ENCODE measurements around the gene TTC27.
"Not testable (repeated sequence)": the region's sequence is repeated elsewhere in the genome, so short reads cannot be mapped to it uniquely, and the experiment has no call there.

TTC27 gene

DNA sequence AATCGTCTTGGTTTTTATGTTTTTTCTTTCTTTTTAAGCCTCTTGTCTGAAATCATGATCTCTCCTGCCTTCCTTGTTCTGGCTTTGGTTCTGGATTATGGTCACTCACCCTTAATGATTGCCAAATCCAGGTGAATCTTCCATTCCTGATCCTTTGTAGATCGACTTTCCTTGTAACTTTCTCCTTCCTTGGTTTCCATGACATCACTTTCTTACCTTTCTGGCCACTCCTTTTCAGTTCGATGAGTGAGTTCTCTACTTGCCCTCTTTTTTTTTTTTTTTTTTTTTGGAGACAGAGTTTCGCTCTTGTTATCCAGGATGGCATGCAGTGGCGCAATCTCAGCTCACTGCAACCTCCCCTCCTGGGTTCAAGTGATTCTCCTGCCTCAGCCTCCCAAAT, 179.8 kb downstream of the TTC27 start:
- no peak for DNase-seq (ENCODE audit: low read depth in 2 of 2)

DNA sequence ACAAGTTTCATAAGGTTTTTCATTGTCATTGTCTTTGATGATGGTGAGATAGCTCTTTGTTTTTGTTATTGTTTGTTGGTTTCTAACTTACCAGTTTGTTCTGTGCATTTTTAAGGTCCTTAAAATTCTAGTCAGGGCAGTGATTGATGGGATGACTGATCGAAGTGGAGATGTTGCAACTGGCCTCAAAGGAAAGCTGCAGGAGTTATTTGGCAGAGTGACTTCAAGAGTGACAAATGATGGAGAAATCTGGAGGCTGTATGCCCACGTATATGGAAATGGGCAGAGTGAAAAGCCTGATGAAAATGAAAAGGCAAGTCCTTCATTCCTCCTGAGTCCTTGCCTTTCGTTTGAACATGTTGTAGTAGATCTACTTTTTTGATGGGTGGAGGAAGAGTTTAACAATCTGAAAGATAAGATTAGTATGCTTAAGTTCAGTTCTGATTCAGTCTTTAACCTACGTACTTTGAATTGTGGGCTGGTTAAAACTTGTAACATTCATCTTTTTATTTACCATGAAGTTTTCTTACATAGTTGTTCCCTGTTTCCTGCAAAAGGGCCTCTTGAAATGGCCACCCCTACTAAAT, 183.2 kb downstream of the TTC27 start:
- DNase-seq (ENCODE audit: low read depth in 2 of 2): no peak

DNA sequence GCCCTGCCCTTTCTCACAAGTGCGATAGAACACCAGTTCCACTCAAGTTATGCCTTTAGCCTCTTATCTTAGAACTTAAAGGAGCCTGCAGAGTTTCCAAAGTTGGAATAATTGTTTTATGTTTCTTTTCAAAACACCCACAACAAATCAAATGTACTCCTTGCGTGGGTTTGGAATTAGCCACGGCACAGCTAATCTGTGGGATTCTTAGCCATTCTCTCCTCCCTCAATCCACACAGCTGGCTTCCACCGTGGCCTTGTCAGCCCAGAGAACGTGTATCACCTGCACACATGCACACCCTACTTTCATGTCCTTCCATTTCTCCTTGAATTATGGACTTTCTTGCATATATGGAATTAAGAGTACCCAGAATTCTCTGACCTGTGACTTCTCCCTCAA, 183.8 kb downstream of the TTC27 start:
- DNase-seq (ENCODE audit: low read depth in 2 of 2): no peak

DNA sequence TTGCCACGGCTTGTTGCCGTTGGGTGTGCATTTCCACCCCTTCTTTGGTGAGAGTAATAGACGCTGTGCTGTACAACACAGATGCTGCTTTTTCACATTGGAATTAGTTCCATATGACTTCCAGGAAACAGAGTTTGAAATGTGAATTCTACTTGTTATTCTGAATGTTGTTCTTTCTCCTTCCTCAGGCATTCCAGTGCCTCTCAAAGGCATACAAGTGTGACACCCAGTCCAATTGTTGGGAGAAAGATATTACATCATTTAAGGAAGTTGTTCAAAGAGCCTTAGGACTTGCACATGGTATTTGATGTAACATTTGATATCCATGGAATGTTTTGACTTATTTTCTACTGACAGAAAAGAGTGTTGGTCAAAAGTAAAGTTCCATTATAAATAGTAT, 184.5 kb downstream of the TTC27 start:
- no peak for DNase-seq (ENCODE audit: low read depth in 2 of 2)

DNA sequence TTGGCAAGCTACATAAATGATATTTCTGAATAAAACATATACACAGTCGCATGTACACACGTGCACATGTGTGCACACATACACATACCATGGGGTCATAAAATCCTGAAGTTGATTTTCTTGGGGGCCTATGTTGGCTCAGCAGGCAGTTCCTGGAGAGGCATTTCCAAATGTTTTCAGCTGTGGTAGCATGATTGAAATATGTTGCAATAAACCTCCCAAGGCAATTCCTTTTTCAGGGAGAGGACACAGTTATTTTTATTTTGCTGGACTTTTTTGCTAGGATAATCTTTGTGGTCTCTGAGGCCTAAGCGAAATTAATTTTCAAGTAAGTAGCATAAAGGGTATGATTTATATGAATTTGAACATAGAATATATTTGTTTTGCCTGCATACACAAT, 192.2 kb downstream of the TTC27 start:
- DNase-seq (ENCODE audit: low read depth in 2 of 2): no peak

DNA sequence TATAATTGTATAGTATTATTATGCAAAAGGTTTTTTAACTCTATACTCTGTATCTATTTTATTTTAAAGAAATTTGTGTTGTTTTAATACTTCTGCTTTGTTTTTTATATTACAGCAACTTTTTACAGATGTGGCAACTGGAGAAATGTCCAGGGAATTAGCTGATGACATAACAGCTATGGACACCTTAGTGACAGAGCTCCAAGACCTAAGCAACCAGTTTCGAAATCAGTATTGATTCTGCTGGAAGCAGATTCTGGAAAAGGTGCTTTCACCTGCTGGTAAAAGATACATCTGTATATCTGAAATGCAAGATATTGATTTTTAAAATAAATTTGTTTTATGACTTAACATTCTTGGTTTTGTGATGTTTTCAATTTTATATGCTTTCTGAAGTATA, 192.9 kb downstream of the TTC27 start:
- no peak for DNase-seq (ENCODE audit: low read depth in 2 of 2)

DNA sequence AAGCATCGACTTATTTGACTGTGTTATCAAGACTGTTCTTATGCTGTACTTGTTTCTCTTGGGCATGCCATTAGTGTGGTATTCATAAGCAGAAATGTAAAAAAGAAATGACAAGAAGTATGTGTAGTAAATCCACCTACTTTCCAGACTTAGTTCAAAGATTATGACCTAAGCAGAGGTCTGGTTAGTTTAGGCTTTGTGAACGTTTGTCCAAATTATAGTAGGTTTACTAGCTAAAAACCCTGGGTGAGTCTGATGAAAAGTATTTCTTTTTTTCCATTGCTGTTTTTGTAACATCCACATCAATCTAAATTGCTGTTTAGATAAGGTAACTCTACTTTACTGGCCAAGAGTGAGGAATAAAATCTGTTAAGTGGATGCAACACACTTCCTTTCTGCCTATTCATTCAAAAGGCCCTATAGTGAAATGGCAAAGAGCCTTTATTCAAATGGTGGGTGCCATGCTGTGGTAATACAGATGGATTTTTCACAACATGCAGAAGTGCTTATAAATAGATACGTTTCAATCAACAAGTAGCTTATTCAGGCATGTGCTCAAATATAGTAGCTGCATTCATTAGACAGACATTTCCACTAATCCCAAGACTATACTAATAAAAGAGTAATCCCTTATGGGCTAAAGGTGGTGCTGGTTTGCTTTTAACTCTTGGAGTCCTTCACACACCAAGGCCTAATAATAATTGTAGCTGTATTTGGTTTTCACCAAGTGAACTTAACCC, 196.4 kb downstream of the TTC27 start:
- no peak for DNase-seq (ENCODE audit: low read depth in 2 of 2)

DNA sequence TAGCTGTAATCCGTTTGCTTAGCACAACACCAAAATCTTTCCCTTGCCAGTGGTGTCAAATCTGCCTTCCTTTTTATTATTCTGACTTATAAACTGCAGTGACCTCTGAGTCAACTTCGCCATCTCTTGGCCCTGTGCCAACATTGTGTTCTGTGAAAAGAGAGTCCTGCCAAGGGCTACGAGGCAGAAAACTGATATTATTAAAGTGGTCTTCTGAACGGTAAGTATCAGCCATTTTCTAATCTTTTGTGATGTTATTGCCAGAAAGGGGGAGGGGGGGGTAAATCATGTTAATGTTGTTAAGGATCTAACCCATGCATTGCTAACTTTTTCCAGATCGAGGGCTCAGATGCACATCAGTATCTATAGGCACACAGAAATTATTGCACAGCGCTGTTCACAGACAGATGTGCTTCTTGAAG, 197.5 kb downstream of the TTC27 start:
- no peak for DNase-seq (ENCODE audit: low read depth in 2 of 2)

DNA sequence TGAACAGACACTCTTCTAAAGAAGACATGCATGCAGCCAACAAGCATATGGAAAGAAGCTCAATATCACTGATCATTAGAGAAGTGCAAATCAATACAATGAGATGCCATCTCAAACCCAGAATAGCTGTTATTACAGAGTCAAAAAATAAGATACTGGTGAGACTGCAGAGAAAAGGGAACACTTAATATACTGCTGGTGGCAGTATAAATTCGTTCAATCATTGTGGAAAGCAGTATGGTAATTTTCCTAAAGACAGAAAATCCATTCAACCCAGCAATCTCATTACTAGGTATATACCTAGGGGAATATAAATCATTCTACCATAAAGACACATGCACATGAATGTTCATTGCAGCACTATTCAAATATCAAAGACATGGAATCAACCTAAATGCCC, 202.3 kb downstream of the TTC27 start:
- no peak for DNase-seq (ENCODE audit: low read depth in 2 of 2)

DNA sequence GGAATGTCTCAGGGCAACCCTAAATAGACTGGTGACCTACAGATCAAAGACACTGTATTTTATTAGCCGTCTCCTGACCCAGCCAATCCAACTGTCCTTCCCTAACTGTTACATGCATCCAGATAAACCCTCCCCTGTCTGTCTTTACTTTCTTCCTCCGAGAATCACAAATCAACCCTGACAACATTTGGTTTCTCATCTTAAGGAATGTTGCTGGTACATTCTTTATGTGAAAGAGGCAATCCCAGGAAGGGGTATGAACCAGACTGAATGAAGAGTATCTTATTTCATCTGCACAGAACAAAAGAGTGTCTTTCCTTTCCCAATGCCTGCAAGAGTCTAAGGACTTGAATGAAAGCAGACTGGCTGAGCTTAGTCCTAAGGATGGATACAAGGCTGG, 205.0 kb downstream of the TTC27 start:
- no peak for DNase-seq (ENCODE audit: low read depth in 2 of 2)

DNA sequence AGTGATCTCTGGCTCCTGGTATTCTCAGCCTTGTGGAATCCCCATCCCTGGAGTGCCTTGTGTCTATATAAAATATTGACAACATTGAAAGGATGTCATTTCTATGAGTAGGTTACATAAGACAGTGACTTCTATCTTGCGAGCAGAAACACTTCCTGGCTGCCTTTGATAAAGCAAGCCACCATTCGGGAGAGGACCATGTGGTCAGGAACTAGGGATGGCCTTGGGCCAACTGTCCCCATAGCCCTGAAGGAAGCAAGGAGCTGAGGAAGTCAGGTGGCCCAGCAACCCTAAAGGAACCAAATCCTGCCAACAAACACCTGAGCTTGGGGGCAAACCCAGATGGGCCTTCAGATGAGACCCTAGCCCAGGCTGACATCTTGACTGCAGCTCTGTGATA, 205.9 kb downstream of the TTC27 start:
- no peak for DNase-seq (ENCODE audit: low read depth in 2 of 2)

DNA sequence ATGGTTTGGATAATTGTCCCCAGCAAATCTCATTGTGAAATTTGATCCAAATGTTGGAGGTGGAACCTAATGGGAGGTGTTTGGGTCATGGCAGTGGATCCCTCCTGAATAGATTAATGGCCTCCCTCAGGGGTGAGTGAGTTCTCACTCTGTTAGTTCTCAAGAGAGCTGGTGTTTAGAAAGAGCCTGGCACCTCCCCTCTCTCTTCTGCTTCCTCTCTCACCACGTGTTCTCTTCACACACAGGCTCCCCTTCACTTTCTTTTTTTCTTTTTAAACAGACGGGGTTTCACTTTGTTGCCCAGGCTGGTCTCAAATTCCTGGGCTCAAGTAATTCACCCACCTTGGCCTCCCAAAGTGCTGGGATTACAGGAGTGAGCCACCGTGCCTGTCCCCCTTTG, 207.3 kb downstream of the TTC27 start:
- no peak for DNase-seq (ENCODE audit: low read depth in 2 of 2)

DNA sequence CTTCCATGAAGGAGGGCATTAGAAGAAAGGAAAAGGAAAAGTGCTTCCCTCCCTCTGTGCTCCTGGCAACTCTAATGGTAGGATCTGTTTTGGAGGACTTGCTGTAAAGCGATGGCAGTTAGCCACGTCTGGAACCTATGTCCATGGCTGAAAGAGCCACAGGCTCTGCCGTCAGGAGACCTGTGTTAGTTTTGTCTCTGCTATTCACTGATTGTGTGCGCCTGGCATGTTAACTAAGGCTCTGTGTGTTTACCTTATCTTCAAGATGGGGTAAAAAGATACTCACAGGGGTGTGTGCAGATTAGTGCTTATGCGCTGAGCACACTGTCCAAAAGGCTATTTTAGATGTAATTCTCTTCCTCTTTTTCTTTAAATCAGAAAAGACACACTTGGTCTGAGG, 209.1 kb downstream of the TTC27 start:
- no peak for DNase-seq (ENCODE audit: low read depth in 2 of 2)

DNA sequence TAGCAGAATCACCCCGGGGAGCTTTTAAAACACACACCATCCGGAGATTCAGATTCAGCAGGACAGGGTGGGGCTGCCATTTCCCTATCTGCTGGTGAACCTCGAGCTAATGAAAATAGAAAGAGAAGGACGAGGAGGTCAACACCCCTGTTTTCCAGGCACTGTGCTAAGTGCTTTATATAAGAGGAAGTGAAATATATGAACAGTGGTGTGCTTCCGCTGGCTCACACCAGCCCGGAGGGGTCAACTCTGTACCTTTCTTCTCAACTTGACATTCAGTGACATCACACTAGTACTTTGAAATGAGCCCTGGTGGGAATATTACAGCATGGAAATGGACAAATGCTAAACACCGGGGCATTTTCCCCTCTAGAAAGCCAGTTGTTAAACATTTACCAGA, 210.6 kb downstream of the TTC27 start:
- DNase-seq (ENCODE audit: low read depth in 2 of 2): no peak

DNA sequence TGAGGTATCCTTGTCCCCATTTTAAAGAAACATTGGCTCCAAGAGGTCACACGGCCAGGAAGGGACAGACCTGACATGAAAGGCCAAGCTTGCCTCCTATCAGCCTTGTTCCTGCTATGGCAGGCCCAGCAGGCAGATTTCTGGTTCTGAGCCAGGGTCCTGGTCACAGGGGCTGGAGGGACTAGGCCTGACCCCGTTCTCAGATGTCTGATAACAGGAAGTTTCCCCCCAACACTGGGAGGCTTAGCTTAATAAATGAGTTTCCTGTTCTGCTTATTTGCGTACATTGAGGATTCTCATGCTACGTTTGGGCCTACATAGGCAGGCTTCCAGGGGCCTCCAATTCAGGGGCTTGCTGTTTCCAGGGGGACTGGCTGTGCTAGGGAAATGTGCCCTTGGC, 211.1 kb downstream of the TTC27 start:
- no peak for DNase-seq (ENCODE audit: low read depth in 2 of 2)

DNA sequence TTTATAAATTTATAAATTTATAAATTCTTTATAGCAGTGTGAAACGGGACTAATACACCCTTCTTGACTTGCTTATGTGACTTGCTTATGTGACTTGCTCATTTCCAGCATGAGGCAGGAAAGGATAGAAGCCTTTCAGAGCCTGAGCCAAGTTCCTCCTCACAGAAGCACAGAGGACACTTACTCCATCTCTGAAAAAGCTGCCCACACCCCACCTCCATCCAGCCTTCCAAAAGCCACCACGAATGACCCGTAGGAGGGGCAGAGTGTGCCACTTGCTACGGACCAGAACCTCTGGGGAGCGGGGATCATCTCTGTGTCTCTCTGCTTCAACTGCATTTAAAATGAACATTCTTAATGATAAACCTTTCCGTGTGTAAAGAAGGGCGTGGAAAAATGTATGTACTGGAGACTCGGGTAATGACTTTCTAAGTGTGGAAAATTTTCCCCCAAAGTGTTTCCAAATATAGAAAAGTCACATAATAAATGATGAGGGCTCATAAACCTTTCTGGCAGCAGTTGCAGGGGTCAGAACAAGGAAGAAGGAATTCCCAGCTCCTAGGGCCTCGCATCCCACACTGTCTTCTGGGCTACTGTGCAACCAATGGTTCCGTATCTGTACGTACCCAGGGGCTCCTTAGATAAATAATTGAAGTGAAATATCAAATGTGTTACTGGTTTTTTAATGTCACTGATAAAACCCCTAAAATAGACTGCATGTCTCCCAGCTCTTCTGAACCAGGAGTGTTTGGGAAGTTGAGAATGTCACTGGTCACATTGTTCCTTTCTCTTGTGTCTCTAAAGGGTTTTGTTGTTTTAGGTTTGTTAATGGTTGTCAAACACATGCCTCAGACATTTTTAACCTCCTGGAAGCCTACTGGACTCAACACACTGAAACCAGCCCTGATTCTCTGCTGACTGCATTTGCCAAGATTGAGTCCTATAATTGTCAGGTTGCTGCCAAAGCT, 214.4 kb downstream of the TTC27 start:
- DNase-seq (ENCODE audit: low read depth in 2 of 2): no peak

DNA sequence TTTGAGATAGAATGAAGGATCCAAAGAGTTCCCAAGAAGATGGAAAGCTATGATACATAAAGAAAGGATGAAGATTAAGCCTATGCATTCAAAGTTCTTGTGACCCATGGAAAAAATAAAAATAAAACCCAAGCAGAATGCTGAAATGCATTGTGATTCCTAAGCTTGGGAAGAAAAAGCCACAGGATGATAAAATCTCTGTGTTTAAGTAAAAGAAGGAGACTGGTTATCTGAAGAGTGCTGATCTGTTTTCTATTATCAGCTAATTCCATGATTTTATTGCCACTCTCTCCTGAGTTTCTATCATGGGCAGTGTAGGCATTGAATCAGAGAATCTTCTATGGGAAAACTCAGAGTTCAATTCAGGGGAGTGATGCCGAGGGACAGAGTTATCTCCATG, 215.8 kb downstream of the TTC27 start:
- DNase-seq (ENCODE audit: low read depth in 2 of 2): no peak

DNA sequence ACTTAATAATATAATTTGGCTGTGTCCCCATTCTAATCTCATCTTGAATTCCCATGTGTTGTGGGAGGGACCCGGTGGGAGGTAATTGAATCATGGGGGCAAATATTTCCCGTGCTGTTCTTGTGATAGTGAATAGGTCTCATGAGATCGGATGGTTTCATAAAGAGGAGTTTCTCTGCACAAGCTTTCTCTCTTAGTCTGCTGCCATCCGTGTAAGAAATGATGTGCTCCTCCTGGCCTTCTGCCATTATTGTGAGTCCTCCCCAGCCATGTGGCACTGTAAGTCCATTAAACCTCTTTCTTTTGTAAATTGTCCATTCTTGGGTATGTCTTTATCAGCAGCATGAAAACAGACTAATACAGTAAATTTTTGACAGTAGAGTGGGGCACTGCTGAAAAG, 216.4 kb downstream of the TTC27 start:
- DNase-seq (ENCODE audit: low read depth in 2 of 2): no peak

DNA sequence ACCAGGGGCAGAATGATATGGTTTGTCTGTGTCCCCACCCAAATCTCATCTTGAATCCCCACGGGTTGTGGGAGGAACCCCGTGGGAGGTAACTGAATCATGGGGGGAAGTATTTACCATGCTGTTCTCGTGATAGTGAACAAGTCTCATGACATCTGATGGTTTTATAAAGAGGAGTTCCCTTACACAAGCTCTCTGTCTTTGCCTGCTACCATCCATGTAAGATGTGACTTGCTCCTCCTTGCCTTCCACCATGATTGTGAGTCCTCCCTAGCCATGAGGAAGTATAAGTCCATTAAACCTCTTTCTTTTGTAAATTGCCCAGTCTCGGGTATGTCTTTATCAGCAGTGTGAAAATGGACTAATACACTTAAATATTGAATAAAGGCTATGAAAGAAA, 218.4 kb downstream of the TTC27 start:
- DNase-seq (ENCODE audit: low read depth in 2 of 2): not testable (repeated sequence)

DNA sequence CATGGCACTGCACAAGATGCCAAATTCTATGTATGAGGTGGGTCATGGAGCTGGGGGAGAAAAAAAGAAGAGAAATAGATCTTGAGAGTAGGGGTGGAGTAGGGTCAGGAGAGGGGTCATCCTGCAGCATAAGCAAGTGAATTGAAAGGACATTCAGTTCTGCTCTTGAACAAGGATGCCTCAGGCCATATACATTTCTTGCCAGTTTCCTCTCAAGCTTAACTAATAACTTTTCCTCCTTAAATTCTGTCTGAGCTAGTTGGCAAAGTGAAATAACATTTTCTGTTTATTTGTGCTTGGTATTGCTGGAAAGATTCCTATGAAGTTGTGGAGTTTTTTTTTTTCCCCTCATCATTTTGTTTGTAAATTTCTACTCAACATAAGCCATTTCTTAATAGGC, 219.9 kb downstream of the TTC27 start:
- no peak for DNase-seq (ENCODE audit: low read depth in 2 of 2)

DNA sequence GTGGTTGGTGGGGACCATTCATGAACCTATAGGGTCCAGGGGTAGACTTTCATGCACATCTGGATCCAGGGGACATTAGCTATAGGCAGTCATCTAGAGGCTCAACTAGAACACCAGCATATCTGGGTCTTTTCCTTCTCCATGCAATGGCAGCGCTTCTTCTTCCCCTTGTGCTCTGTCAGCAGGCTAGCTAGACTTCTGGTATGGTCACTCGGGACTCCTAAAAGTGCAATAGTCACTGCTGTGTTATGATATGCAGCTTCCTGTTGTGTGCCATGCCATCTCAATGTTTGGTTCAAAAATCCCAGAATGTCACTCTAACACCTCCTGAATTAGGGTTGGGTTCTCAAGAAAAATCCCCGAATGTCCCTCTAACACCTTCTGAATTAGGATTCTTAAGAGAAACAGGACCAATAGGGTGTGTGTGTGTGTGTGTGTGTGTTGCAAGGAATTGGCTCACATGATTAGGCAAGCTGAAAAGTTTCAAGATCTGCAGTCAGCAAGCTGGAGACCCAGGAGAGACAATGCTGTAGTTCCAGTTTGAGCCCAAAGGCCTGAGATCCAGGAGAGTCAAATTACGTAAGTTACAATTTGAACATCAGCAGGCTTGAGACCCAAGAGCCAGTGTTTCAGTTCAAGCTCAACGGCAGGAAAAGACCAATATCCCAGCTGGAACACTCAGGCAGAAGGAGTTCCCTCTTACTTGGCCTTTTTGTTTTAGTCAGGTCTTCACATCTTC, 221.8 kb downstream of the TTC27 start:
- no peak for DNase-seq (ENCODE audit: low read depth in 2 of 2)

Measured in stimulated activated CD4-positive, alpha-beta T cell treated with anti-CD3 and anti-CD28 coated beads, Interleukin-15, amount 100 ng/mL, for 48 hours (primary cell).